Cerebellar cortex (tissue), 1 donor: Measurements from ENCODE around the gene LRRC72.
"Not testable (repeated sequence)": the region's sequence is repeated elsewhere in the genome, so short reads cannot be mapped to it uniquely, and the experiment has no call there.

Experiments
- DNase-seq: peaks from one replicate; pipeline ENCODE4 v3.0.0-alpha.2; 2015; ENCODE audit warnings: low spot score

Gene LRRC72

DNA sequence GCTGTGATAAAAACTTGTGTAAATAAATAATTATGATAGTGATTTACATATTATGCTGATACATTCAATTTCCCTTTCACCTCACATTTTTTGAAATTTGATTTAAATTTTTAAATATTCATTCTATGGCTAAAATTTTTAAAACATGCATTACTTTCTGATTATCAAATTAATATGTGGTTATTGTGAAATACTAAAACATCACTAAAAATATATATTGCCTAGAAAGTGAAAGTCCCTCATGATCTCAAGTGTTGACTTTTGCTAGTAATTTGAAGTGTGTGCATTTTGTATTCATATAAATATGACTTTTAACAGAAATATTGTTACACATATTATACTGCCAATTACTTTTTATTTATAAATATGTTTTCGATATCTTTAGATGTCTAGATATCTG lies 3.1 kb downstream of the LRRC72 start:
- DNase-seq = no peak

DNA sequence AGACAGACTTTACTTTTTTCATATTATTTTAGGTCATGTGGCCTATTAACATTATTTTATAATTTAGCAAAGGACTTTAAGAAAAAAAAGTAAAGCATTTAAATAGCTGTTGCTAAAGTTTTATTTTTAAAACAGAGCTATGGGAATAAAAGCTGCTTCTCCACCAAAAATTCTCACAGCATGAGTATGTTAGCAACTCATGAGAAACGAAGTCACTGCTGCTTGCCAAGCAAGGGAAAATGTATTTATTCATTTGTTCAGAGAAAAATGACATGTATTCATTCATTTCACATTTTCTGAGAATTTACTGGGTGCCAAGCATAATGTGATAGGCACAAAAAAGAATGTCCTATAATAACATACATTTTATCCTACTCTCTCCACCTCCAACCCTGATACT lies 5.1 kb downstream of the LRRC72 start:
- no peak for DNase-seq

DNA sequence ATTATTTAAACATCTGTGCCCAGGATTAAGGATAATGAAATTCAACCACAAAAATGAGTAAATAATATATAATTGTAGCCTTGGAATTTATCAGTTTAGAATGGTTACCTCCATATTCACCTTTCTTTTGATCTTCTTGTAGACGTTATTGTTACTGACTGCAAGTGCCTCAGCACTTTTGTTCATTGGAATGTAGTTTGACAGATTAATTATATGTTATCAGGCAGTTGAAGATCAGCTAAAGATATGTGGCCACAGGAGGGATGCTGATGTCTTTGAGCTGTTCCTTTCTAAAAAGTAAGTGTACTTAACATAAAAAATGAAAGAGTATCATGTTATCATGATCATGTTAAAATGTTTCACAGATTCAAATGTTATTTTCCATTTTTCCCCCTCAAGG lies 5.6 kb downstream of the LRRC72 start:
- DNase-seq = no peak

DNA sequence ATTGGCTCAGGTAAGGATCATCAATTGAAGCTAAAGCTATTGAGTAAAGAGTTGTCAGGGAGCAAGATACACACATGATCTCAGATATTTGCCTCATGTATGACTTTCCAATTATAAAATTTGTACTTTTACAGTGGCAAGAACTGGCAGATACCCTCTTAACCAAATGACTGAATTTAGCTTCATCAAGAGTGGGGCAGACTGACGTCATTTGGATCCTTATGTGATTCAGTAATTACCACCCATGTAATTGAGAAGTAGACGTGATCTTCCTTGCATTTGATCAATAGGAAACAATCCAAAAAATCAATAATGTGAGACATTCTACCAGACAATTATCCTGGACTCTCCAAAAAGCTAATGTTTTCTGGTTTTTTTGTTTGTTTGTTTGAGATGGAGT lies 8.9 kb downstream of the LRRC72 start:
- no peak for DNase-seq

DNA sequence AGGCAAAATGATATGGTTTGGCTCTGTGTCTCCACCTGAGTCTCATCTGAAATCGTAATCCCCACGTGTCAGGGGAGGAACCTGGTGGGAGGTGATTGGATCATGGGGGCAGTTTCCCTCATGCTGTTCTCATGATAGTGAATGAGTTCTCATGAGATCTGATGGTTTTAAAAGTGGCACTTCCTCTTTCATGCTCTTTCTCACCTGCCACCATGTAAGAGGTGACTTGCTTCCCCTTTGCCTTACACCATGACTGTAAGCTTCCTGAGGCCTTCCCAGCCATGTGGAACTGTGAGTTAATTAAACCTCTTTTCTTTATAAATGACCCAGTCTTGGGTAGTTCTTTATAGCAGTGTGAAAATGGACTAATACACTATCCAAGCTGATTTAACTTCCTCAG lies 13.9 kb downstream of the LRRC72 start:
- DNase-seq = not testable (repeated sequence)

DNA sequence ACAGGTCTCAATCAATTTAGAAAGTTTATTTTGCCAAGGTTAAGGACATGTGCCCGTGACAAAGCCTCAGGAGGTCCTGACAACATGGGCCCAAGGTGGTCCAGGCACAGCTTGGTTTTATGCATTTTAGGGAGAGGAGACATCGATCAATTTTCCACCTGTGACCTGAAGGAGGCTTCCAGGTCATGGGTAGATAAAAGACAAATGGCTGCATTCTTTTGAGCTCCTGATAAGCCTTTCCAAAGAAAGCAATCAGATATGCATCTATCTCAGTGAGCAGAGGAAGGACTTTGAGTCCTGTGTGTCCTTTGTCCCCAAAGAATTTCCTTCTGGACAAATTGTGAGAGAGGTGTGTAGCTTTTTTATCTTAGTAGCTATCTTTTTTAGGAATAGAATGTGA lies 15.8 kb downstream of the LRRC72 start:
- no peak for DNase-seq

DNA sequence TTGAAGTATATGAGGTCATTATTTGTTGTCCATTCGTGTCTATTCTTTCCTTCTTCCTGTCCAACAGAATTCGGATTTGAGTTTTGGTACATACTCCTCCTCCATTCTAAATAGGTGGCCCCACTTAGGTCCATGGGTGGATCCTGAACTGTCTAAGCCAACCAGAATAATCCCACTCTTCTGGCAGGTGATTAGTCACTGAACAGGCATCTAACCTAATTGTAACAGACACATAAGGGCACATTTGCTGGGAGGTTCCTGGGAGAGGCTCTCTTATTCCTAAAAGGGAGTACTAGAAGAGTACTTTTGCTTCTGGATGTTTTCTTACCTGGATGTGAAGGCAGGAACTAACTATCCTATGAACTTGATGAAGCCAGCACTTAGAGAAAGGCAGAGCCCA lies 16.8 kb downstream of the LRRC72 start:
- DNase-seq = no peak

DNA sequence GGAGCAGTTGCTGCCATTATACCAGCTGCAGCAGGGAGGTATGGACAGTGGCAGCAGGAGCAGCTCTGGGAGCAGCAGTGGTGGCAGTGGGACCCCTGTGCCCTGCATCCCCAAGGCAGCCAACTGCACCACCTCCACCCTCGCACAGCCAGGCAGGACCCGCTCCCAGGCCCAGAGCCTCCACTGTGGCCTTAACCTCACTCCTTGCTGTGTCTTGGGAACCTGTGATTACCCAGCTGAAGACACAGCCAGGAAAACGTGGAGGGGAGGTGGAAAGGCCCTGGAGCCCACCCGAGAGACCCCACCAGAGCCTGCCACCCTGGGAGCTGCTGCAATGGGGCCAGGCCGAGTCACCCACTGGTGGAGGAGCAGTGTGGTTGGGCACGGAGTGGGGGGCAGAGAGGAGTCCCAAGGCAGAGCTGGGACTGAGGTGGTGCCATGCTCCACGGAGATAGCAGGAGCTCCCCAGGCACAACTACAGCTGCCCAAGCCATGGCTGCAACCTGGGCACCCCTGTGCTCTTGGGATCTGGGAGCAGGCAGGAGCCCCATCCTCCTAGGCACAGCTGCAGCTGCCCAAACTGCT lies 20.4 kb downstream of the LRRC72 start:
- DNase-seq = no peak

DNA sequence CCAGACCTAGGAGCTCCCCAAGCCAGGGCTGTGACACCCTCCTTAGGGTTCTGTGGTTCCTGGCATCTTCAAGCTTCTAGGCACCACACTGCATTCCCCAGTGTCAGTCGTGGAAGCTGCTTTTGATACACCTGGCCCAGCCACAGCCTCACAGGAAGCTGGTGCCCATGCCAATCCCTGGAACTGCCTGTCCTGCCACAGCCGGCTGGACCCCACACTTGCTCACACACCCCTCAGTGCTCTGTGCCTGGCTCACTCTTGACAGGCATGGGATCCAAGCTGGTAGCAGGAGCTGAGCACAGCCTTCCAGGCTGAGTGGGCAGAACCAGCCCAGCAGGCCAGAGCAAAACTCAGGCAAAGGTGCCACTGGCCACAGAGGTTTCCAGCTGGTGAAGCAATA lies 21.8 kb downstream of the LRRC72 start:
- no peak for DNase-seq

DNA sequence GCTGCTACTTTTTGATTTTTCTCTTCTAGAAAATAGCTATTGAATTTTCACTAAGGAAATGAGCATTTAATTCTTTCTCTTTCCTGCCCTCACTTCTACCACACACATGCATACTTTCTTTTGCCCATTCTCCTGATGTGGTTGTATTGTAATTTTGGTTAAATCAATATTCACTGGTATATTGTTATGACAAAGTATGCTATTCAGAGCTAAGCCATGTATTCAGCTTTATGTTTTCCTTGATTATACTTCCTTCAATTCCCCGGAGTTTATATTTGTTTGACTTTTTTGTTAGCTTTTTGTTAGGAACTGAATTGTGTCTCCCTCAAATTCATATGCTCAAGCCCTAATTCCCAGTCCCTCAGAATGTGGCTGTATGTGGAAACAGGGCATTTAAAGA lies 24.0 kb downstream of the LRRC72 start:
- DNase-seq = no peak

DNA sequence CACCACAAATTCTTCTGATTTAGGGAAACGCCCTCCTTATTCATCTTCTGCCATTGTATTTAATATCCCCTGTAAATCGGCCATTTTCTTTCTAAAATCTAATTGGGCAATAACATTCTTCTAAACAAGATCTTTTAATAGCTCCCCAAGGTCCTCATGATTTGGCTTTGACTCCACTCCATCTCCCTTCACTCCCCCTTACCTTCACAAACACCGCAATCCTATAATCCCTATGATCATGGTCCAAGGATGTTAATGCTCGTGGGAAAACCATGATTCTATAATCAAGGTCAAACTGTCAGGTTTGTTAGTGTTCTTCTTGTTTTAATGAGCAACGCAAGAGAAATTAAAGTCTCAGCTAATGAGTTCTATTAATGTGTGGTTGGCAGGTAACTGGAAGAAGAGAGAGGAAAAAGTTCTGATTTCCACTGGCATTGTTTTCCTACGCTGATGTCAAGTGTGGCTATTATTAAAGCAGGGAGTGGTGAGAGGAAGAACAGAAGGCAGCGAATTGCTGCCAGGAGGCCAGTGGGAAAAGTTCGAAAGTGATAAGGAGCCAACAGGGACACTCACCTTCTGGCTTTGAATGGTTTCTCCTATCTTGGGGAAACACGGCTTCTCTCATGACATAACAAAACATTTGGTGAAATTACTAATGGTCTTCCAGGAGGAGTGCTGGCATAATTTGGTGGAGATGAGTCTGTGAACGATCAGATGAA lies 28.1 kb downstream of the LRRC72 start:
- peak; percentile 17 for DNase-seq

DNA sequence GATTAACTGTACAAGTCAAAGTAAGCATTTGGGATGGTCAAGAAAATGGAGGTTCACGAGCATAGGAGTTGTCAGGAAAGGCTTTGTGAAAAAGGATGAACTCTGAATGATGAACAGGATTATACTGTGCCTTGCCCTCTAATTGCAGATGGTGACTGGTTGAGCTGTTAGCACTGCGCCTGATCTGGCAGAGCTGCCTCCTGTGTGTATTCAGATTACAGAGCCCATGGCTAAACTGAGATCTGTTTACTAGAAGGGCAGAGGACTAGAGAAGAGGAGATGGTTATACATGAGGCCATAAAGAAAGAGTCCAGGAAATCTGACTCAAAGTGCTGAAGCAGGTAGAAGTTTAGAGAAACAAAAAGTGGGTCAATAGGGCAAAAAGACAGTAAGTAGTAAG lies 29.7 kb downstream of the LRRC72 start:
- no peak for DNase-seq

DNA sequence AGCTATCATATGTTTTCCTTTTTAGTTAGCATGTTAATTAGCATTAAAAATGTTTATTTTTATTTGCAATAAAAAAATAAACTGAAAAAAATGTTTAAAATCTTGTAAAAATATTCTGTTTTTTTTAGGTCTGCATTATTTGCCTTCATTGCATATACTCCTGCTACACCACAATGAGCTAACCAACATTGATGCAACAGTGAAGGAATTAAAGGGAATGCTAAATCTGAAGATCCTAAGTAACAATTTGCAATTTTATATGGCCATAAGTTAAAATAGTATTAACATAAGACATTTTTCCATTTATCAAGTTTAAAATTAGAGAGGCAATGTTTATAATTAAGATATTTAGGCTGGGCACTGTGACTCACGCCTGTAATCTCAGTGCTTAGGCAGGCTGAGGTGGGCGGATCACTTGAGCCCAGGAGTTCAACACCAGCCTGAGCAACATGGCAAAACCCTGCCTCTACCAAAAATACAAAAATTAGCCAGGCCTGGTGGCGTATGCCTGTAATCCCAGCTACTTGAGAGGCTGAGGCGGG lies 32.2 kb downstream of the LRRC72 start:
- DNase-seq = no peak

DNA sequence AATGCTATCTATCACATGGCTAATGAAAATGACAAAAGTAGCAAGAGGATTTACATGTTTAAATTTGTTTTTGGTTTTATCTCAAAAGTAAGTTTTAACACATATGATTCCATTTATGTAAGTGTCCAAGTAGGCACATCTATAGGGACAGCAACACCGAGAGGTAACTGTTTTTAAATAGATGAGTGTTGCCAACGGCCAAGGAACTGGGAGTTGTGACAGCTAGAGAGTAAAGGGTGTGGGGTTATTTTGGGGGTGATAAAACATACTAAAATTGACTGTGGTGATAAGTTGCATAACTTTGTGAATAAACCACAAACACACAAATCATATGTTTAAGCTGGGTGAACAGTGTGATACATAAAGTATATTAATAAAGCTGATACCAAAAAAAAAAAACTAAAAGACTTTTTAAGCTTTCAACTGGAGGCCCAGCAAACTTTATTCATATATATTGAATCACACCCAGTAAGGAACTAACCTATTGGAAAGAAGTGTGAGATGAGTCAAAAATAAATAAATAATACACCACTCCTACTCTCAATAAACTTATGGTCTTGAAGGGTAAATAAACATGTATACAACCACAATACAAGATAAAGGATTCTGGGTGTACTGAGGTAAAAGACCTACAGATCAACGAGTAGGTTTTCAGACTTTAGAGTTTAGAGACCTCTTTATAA lies 33.0 kb downstream of the LRRC72 start:
- no peak for DNase-seq

DNA sequence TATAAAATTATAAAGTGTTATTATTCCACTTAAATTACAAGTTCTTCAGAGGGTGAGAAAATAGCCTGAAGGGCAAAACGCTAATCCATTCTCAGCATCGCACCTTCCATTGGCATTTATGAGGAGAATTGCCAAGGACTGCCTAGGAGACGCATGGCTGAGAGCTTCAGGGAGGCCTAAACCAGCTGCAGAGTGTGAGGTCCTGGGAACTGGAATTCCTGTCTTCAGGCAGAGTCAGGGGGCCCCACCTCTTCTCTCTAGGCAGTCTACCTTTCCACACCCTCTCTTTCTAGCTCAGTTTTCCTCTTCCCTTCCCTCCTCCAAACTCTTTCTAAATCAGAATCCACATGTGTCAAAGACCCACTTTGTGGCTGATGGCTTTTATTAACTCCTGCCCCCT lies 35.3 kb downstream of the LRRC72 start:
- no peak for DNase-seq

DNA sequence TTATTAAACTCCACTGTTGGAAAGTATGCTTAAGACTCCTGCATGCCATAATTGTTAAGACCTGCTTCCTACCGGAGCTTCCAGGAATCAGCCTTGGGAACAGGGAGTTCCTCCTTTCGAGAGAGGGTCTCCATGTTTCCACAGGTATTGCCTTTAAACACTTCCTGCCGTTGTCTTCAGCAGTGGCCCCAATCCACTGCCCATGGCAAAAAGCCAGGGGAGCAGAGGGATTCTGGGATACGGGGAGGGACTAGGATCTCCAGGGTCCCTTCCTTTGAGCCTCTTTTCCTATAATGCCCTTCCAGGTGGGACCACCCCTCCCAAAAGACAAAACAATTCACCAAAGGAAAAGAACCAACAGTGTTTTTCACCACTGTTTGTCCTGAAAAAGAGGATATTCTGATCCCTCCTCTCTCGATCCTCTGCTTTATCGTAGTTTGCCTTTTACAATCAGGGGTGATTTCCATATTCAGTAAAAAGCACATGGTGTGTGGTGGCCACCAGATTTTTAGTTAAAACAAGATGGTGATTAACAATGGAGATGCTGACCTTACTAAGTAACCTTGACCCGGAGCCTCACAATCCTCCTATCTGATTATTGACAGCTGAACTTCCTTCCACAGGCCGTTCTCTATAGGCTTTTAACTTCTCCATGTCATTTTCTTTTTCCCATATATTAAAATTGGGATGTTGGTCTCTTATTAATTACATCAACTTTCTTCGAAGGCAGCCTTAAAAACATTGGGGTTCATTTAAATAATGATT lies 36.0 kb downstream of the LRRC72 start:
- DNase-seq = no peak

DNA sequence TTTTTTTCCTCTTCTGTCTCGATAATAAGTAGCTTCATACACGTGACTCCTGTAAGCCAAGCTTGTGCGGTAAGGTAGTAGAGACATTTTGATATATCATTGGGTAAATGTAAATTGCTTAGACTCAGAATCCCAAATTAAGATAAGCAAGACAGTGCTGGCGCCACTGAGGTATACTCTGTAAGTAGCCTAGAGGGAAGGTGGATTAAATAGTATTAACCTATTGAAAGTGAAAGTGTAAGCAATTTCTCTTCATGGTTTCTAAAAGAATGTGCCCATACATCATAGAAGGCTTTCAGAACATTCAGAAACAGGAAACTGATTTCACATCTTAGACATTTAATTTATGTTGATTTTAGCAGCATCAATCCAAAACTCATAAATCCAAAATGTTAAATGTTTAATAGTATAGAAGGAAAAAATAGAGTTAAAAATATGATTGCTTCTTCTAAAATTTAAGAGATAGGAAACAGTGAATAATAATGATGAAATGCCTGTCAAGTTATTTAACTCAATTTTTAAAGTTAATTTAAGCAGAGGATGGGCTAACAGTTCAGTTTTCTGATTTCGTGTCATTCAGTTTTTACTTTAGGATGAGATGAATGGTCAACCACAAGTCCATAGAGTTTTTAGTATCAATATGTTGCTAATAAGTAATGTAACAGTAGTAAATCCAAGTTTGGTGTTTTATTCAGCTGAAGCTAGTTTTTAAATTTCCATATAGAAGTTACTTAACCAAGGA lies 36.8 kb downstream of the LRRC72 start:
- DNase-seq = no peak

DNA sequence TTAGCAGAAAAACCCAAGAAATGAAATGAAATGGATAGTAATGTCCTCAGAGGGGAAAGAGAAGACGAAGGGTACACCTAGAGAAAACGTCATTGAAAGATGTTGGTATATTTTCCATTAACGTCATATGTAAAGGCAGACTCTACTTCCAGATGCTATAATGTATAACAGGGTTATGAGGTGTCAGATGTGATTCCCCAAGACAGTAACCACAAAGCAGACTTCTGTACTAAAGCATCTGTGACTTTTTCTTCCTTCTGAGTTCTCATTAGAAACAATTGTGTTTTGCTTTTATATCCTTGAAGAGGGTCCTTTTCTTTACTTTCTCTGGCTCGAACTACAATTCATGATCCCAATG lies 37.4 kb downstream of the LRRC72 start:
- no peak for DNase-seq

DNA sequence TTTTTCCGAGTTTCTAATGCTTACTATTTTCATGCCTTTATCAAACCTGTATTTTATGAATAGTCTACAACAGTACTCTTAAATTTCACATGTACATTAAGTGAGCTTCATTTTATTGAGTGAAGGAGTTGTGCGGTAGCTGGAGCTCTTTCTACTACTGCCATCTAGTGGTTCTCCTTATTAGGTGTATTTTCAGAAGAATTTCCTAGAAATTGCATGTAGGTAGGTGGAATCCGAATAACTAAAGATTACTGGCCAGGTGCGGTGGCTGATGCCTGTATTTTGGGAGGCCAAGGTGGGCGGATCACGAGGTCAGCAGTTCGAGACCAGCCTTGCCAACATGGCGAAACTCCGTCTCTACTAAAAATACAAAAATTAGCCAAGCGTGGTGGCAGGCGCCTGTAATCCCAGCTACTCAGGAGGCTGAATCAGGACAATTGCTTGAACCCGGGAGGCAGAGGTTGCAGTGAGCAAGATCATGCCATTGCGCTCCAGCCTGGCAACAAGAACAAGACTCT lies 38.3 kb downstream of the LRRC72 start:
- DNase-seq = peak; percentile 54

DNA sequence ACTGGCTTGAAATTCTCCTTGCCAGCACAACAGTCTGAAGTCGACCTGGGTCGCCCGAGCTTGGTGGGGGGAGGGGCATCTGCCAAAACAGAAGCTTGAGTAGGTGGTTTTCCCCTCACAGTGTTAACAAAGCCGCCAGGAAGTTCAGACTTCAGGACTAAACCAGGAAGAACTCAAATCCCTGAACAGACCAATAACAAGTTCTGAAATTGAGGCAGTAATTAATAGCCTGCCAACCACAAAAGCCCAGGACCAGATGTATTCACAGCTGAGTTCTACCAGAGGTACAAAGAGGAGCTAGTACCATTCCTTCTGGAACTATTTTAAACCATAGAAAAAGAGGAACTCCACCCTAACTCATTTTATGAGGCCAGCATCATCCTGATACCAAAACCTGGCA lies 45.3 kb downstream of the LRRC72 start:
- DNase-seq = no peak

DNA sequence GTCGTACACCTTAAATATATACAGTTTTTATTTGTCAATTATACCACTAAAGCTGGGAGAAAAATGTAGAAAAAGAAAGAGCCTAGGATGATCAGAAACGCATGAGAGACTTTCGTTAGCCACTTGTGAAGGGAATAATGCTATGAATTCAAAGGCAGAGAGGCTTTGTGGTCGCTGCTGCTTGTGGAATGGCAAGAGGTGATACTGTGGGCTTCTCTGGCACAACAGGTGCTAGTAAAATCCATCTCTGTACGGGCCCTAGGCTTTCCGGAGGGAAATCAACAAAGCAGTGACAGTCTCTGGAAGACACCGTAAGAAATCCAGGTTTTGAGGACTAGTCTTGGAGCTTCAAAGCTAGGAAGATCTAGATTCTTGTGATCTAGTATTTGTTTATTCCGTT lies 52.6 kb downstream of the LRRC72 start:
- no peak for DNase-seq

DNA sequence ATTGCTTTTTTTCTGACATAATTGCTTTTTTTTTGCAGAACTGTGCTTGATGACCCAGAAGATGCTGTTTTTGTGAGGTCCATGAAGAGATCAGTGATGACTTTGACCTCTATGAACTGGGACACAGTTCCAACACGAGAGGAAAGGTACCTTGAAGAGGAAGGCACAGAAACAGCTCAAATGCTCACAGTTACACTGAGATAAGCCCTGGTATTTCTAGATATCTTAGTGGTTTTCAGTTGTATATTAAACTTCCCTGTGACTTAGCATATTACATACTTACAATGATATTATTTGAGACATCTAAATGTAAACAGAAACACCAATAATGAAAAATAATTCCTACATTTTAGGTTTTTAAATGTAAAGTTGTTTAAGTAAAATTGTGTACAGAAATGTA lies 54.7 kb downstream of the LRRC72 start:
- DNase-seq = no peak
